Ishikawa (cell line): ENCODE results near the gene RAB31.

ENCODE experiments used
- CEBPB ChIP-seq: IDR thresholded peaks from 2 replicates; pipeline ENCODE4 v1.6.1; 2012
- CREB1 ChIP-seq: IDR thresholded peaks from 2 replicates; pipeline ENCODE4 v1.6.1; 2012; ENCODE audit warnings: low read depth
- EP300 ChIP-seq: IDR thresholded peaks from 2 replicates; pipeline ENCODE4 v1.6.1; 2012; ENCODE audit warnings: borderline replicate concordance
- FOXM1 ChIP-seq: IDR thresholded peaks from 2 replicates; pipeline ENCODE4 v1.6.1; 2012; ENCODE audit warnings: low read depth, borderline replicate concordance
- NFIC ChIP-seq: IDR thresholded peaks from 2 replicates; pipeline ENCODE4 v1.6.1; 2012
- RAD21 ChIP-seq: IDR thresholded peaks from 2 replicates; pipeline ENCODE4 v1.6.1; 2012; ENCODE audit warnings: low read depth
- TAF1 ChIP-seq: IDR thresholded peaks from 2 replicates; pipeline ENCODE4 v1.6.1; 2012; ENCODE audit warnings: low read depth, mild to moderate bottlenecking
- TCF12 ChIP-seq: IDR thresholded peaks from 2 replicates; pipeline ENCODE4 v1.6.1; 2012; ENCODE audit warnings: low read depth
- TEAD4 ChIP-seq: IDR thresholded peaks from 2 replicates; pipeline ENCODE4 v1.6.1; 2012
- YY1 ChIP-seq: IDR thresholded peaks from 2 replicates; pipeline ENCODE4 v1.6.1; 2012; ENCODE audit warnings: low read depth
- ZBTB7A ChIP-seq: IDR thresholded peaks from 2 replicates; pipeline ENCODE4 v1.6.1; 2012; ENCODE audit warnings: low read depth
- TF ChIP-seq, protein P1 (sequence below): IDR thresholded peaks from 2 replicates; pipeline ENCODE4 v1.6.1; 2012

DNA sequence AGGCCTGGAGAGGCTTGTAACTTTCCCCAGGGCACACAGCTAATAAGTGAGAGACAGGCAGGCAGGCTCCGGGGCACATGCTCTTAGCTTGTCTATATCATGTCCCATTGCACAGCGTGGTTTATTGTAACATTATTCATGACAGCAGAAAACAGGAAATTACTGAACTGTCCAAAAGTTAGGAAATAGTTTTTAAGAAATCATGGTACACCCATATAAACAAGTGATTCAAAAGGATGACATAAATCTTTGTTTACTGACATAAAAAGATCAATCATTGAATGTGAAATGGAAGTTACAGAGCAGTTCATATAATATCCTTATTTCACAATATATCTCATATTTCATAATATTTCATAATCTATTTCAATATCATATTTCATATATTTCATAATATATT is 143.4 kb downstream of the RAB31 start:
- TF ChIP-seq TAF1, result no peak
- TF ChIP-seq FOXM1, result no peak
- TF ChIP-seq ZBTB7A, result no peak
- no peak for TF ChIP-seq EP300
- TF ChIP-seq, protein P1, sequence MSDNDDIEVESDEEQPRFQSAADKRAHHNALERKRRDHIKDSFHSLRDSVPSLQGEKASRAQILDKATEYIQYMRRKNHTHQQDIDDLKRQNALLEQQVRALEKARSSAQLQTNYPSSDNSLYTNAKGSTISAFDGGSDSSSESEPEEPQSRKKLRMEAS, result no peak
- TF ChIP-seq CREB1, result no peak
- no peak for TF ChIP-seq YY1
- no peak for TF ChIP-seq CEBPB
- no peak for TF ChIP-seq NFIC
- TF ChIP-seq TEAD4, result no peak
- no peak for TF ChIP-seq RAD21
- TF ChIP-seq TCF12, result no peak
